Fibroblast of the aortic adventitia (primary cell): ENCODE results near the gene GALNT15. TPM values are rescaled to one million over a fixed set of nuclear protein-coding genes. Genes with fewer than 3 reads are reported as not detected.

Experiments used
- DNase-seq: peaks from one replicate; pipeline ENCODE4 v3.0.0-alpha.2; 2010; ENCODE audit warnings: low read depth
- H3K4me3 ChIP-seq: 2 replicates; pipeline ENCODE4 v1.5.1; 2011; ENCODE audit warnings: low read depth, mild to moderate bottlenecking, control low read depth, low read length, moderate library complexity
- total RNA-seq: library from RNA; depleted of rRNA; stranded (reverse); fragments of >200 nt; gene quantifications from 2 replicates; pipeline ENCODE4 v1.2.3, GENCODE V29; 2012; ENCODE audit warnings: low replicate concordance
- TF ChIP-seq, protein P1 (sequence below): IDR thresholded peaks from 2 replicates; pipeline ENCODE4 v1.5.1; 2011; ENCODE audit warnings: mild to moderate bottlenecking, low read length, control low read depth, inconsistent platforms; ENCODE audit not compliant: insufficient read depth

The GALNT15 gene
- total RNA-seq, 1 donor: 10.9 TPM

DNA sequence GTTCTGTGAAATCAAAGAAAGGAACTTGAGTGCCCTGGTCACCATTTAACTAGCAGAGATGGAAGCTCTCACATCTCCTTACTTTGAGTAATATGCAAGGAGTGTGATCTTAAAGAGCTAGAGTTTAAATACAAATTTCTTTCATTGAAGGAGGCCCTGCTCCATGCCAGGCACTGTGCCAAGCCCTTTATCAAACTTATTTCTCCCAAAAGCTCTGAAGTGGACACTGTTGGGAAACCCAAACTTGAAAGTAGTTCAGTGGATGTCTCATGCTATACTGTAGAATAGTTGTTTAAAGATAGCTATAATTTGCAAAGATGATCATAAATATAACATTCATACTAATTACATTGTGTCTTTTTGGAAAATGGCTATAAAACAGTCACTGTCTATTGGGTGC, 17.1 kb downstream of the GALNT15 start:
- no peak overlapping the region for H3K4me3 ChIP-seq
- TF ChIP-seq, protein P1, sequence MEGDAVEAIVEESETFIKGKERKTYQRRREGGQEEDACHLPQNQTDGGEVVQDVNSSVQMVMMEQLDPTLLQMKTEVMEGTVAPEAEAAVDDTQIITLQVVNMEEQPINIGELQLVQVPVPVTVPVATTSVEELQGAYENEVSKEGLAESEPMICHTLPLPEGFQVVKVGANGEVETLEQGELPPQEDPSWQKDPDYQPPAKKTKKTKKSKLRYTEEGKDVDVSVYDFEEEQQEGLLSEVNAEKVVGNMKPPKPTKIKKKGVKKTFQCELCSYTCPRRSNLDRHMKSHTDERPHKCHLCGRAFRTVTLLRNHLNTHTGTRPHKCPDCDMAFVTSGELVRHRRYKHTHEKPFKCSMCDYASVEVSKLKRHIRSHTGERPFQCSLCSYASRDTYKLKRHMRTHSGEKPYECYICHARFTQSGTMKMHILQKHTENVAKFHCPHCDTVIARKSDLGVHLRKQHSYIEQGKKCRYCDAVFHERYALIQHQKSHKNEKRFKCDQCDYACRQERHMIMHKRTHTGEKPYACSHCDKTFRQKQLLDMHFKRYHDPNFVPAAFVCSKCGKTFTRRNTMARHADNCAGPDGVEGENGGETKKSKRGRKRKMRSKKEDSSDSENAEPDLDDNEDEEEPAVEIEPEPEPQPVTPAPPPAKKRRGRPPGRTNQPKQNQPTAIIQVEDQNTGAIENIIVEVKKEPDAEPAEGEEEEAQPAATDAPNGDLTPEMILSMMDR: no peak
- peak; percentile 80 for DNase-seq

DNA sequence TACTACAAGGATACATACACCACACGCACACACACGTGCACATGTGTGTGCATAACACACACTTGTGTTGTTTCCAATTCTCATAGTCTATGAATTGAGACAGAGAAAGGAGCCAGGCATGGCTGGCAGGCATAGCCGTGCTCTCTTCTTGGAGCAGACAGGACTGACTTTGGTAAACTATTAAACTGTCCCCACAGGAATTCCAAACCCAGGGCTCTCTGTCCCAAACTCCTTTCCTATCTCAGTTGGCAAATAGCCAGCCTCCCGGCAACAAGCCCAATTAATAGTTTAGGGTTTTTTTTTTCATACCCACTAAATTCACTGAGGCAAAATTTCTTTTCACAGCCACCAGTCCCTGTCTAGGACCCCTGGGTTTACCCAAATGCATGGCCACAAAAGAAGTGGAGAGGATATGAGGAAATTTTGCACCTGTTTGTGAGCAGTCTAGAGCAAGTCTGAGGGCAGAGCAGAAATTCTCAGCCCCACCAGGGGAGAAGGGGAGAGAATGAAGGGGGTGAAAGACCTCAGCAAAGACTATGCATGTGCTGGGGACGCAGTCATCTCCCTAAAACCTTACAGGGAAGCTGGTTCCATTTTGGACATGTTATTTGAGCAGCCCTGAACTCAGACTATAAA, 17.8 kb downstream of the GALNT15 start:
- TF ChIP-seq, protein P1: no peak
- no peak overlapping the region for H3K4me3 ChIP-seq
- DNase-seq: no peak

DNA sequence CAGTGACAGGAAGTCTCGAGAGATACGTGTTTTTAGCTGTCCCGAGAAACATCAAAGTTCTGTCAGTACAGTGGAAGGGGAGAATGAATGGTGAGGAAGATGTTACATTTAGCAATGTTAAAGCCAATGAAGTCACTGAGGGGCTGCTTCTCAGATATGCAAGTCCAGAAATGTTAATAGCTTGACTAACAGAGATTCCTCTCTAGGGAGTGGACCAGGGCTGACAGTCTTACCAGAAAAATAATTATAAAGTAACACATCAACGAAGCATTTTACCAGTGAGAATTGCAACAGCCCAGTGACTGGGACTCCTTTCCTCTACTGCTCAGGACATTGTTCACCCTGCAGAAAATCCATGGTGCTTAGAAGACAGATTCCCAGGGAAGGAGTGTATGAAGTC, 23.9 kb downstream of the GALNT15 start:
- no peak for DNase-seq
- TF ChIP-seq, protein P1: no peak
- no peak overlapping the region for H3K4me3 ChIP-seq

DNA sequence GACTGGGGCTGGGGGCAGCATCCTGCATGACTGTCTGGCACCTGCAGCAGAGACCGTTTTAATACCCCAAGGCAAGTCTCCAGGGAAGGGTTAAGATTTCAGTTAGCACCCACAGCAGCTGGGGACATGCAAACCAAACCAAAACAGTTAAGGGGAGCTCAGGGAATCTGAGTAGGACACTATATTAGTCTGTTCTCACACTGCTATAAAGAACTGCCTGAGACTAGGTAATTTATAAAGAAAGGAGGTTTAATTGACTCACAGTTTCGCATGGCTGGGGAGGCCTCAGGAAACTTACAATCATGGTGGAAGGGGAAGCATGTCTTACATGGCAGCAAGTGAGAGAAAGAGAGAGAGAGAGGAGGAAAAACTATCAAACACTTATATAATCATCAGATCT, 25.3 kb downstream of the GALNT15 start:
- TF ChIP-seq, protein P1: no peak
- no peak overlapping the region for H3K4me3 ChIP-seq
- no peak for DNase-seq

DNA sequence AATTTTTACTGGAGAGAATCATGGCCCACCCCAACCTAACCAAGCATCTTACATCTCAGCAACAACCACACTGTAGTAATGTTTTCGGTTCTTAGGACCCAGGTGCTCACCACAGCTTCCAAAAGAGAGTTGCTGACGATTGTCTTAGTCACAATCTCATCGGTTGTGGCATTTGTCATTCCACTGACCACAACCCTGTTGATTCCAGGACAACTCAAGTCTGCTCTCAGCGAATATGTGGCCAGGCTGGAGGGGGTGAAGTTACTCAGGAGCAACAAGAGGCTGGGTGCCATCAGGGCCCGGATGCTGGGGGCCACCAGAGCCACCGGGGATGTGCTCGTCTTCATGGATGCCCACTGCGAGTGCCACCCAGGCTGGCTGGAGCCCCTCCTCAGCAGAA, 25.9 kb downstream of the GALNT15 start:
- TF ChIP-seq, protein P1: no peak
- no peak for DNase-seq
- no peak overlapping the region for H3K4me3 ChIP-seq

DNA sequence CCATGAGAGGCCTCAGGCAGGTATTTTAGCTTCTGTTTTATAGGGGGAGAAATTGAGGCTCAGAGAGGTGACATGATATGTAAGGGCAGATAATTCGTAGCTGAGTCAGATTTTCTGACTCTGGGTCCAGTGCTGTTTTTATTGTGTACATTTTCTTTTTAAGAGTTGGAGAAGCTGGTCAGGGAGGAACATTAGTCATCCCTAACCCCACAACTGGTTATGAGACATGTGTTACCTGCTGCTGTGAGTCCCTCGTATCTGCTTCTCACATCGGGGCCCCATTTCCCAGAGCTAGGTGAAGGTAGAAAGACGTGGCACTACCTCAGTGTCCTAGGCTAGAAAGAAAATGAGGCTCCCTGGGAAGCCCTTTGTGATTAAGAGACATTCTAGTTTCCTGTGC, 28.6 kb downstream of the GALNT15 start:
- no peak overlapping the region for H3K4me3 ChIP-seq
- TF ChIP-seq, protein P1: no peak
- DNase-seq: peak; percentile 55
